Urinary bladder (tissue), 4 donors: Measurements from ENCODE around the gene ACYP2. TPM values are rescaled to one million over a fixed set of nuclear protein-coding genes. Genes with fewer than 3 reads are reported as not detected.
"Not testable (repeated sequence)": the region's sequence is repeated elsewhere in the genome, so short reads cannot be mapped to it uniquely, and the experiment has no call there.

Experiments
- DNase-seq: peaks from one replicate; pipeline ENCODE4 v3.0.0-alpha.2; 2015; ENCODE audit errors: extremely low spot score
- H3K27ac ChIP-seq: one replicate; pipeline ENCODE4 v1.5.1; 2013; ENCODE audit warnings: low read depth, mild to moderate bottlenecking, moderate library complexity
- H3K36me3 ChIP-seq: one replicate; pipeline ENCODE4 v1.6.1; 2013; ENCODE audit warnings: mild to moderate bottlenecking, moderate library complexity; ENCODE audit not compliant: insufficient read depth
- H3K4me1 ChIP-seq: one replicate; pipeline ENCODE4 v1.6.1; 2013; ENCODE audit warnings: mild to moderate bottlenecking, moderate library complexity; ENCODE audit not compliant: insufficient read depth
- H3K4me3 ChIP-seq: one replicate; pipeline ENCODE4 v1.5.1; 2013; ENCODE audit warnings: low read depth, low read length
- WGBS: extraction: QIAGEN DNeasy Blood & Tissue Kit; methylation state at CpG from one replicate; pipeline ENCODE4 v1.1.7; 2013; 5-methylcytosine and 5-hydroxymethylcytosine counted together
- polyA plus RNA-seq: library from polyadenylated mRNA; stranded (reverse); fragments of 200-250 nt; gene quantifications from one replicate; pipeline ENCODE4 v1.2.3, GENCODE V29; 2013
- total RNA-seq: library from RNA; depleted of rRNA; stranded (reverse); fragments of >200 nt; gene quantifications from one replicate; pipeline ENCODE4 v1.2.3, GENCODE V29; 2014
- donor health status: healthy with polysubstance abuse.
- donor health status: healthy.

The ACYP2 gene
- total and polyA plus RNA-seq, 2 donors: 25.0 to 28.1 TPM

GRCh38 chr2:54261537-54261936, 146.1 kb downstream of the ACYP2 start:
- Histone ChIP-seq H3K4me3 (no peak overlapping the region), H3K27ac (no peak overlapping the region), H3K4me1 (no peaks in the 10 kb centered on the region), H3K36me3 (no peaks in the 10 kb centered on the region)
- no peak for DNase-seq
- WGBS: 29% methylated on average over 2 of the region's 2 CpGs

- H3K27ac ChIP-seq: no peak overlapping the region
- no peak overlapping the region for H3K4me3 ChIP-seq
- WGBS: 54% methylated on average over 2 of the region's 2 CpGs
- no peaks in the 10 kb centered on the region for H3K4me1 ChIP-seq
- no peaks in the 10 kb centered on the region for H3K36me3 ChIP-seq
- DNase-seq: no peak
These were observed 146.8 kb downstream of the ACYP2 start for GRCh38 chr2:54262015-54262765.

- 48% methylated on average over 1 of the region's 1 CpG for WGBS
- not testable (repeated sequence) for H3K4me1 ChIP-seq, DNase-seq, H3K4me3 ChIP-seq, H3K27ac ChIP-seq, H3K36me3 ChIP-seq
These were observed 149.7 kb downstream of the ACYP2 start for GRCh38 chr2:54265081-54265480.

GRCh38 chr2:54267577-54267976, 152.2 kb downstream of the ACYP2 start:
- H3K36me3 ChIP-seq: no peaks in the 10 kb centered on the region
- H3K4me3 ChIP-seq: no peak overlapping the region
- no peak overlapping the region for H3K27ac ChIP-seq
- WGBS: 83% methylated on average over 1 of the region's 1 CpG
- no peaks in the 10 kb centered on the region for H3K4me1 ChIP-seq
- DNase-seq: no peak

GRCh38 chr2:54271189-54271588, 155.8 kb downstream of the ACYP2 start:
- Histone ChIP-seq H3K36me3 (no peaks in the 10 kb centered on the region), H3K4me1 (no peaks in the 10 kb centered on the region), H3K27ac (no peak overlapping the region), H3K4me3 (no peak overlapping the region)
- no peak for DNase-seq
- 90% methylated on average over 4 of the region's 4 CpGs for WGBS

- Histone ChIP-seq H3K4me3 (no peak overlapping the region), H3K36me3 (no peaks in the 10 kb centered on the region), H3K27ac (no peak overlapping the region), H3K4me1 (no peaks in the 10 kb centered on the region)
- DNase-seq: no peak
- 94% methylated on average over 6 of the region's 6 CpGs for WGBS
These were observed 156.6 kb downstream of the ACYP2 start for GRCh38 chr2:54271843-54272627.

GRCh38 chr2:54274781-54275242, 159.4 kb downstream of the ACYP2 start:
- 47% methylated on average over 1 of the region's 1 CpG for WGBS
- no peak for DNase-seq
- Histone ChIP-seq H3K27ac (no peak overlapping the region), H3K4me3 (no peak overlapping the region), H3K36me3 (no peaks in the 10 kb centered on the region), H3K4me1 (no peaks in the 10 kb centered on the region)

GRCh38 chr2:54275541-54275940, 160.1 kb downstream of the ACYP2 start:
- no peaks in the 10 kb centered on the region for H3K4me1 ChIP-seq
- whole genome bisulfite sequencing: 74% methylated on average over 2 of the region's 2 CpGs
- DNase-seq: no peak
- H3K4me3 ChIP-seq: no peak overlapping the region
- no peaks in the 10 kb centered on the region for H3K36me3 ChIP-seq
- no peak overlapping the region for H3K27ac ChIP-seq

GRCh38 chr2:54279385-54279784, 164.0 kb downstream of the ACYP2 start:
- no peak overlapping the region for H3K4me3 ChIP-seq
- H3K27ac ChIP-seq: no peak overlapping the region

GRCh38 chr2:54284826-54285225, 169.4 kb downstream of the ACYP2 start:
- Histone ChIP-seq H3K4me3 (no peak overlapping the region), H3K36me3 (no peaks in the 10 kb centered on the region), H3K4me1 (no peaks in the 10 kb centered on the region), H3K27ac (no peak overlapping the region)
- 76% methylated on average over 3 of the region's 3 CpGs for WGBS
- DNase-seq: no peak

More at GRCh38 chr2:54279385-54279784, 164.0 kb downstream of the ACYP2 start:
- no peak for DNase-seq
- Histone ChIP-seq H3K36me3 (no peaks in the 10 kb centered on the region), H3K4me1 (no peaks in the 10 kb centered on the region)
- 66% methylated on average over 2 of the region's 2 CpGs for WGBS

GRCh38 chr2:54285451-54285850, 170.0 kb downstream of the ACYP2 start:
- no peak for DNase-seq
- 100% methylated on average over 1 of the region's 1 CpG for WGBS
- H3K4me1 ChIP-seq: no peaks in the 10 kb centered on the region
- H3K36me3 ChIP-seq: no peaks in the 10 kb centered on the region
- H3K4me3 ChIP-seq: no peak overlapping the region
- no peak overlapping the region for H3K27ac ChIP-seq

- no peak for DNase-seq
- WGBS: 57% methylated on average over 2 of the region's 2 CpGs
These were observed 172.1 kb downstream of the ACYP2 start for GRCh38 chr2:54287532-54287931.

GRCh38 chr2:54289917-54290316, 174.5 kb downstream of the ACYP2 start:
- H3K4me1 ChIP-seq: no peaks in the 10 kb centered on the region
- H3K4me3 ChIP-seq: no peak overlapping the region
- DNase-seq: no peak
- WGBS: 73% methylated on average over 23 of the region's 23 CpGs
- H3K36me3 ChIP-seq: no peaks in the 10 kb centered on the region
- no peak overlapping the region for H3K27ac ChIP-seq

More at GRCh38 chr2:54287532-54287931, 172.1 kb downstream of the ACYP2 start:
- Histone ChIP-seq H3K4me1 (no peaks in the 10 kb centered on the region), H3K36me3 (no peaks in the 10 kb centered on the region), H3K4me3 (no peak overlapping the region), H3K27ac (no peak overlapping the region)
